ENCODE measurements around the gene AOC3. TPM values are rescaled to one million over a fixed set of nuclear protein-coding genes. Genes with fewer than 3 reads are reported as not detected.
A peak's percentile ranks its signal among the peaks of the same experiment; 100 is the strongest.

The AOC3 gene
- total and polyA plus RNA-seq, 2 of the 13 experiments (the other 11 are each of a cell fraction or from before 2014, with no cell fraction given), result 8.7 to 51.7 TPM

DNA sequence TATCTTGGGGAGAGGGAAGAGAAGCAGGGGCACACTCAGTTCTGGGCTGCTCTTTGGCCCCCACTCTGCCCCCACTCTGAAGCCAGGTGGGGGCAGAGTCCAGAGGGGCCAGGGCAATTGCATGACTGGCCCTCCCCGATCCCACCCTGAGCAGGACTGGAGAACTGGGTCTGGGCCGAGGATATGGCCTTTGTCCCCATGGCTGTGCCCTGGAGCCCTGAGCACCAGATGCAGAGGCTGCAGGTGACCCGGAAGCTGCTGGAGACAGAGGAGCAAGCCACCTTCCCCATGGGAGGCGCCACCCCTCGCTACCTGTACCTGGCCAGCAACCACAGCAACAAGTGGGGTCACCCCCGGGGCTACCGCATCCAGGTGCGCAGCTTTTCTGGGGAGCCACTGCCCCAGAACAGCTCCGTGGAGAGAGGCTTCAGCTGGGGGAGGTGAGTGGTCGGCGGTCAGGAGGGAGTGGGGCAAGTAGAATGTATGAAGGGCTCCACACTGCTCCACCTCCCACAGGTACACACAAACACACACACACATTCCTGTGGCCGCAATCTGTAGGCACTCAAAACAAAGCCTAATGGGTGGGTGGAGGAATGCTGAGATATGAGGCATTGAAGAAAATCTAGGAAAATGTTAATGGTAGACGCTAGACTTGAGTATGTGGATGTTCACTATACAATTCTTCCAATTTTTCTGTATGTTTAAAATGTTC, 21.4 kb downstream of the AOC3 start (continued):
- TF ChIP-seq, protein P1, sequence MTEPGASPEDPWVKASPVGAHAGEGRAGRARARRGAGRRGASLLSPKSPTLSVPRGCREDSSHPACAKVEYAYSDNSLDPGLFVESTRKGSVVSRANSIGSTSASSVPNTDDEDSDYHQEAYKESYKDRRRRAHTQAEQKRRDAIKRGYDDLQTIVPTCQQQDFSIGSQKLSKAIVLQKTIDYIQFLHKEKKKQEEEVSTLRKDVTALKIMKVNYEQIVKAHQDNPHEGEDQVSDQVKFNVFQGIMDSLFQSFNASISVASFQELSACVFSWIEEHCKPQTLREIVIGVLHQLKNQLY (CRISPR knock-in tag; IDR thresholded peaks at IDR 0.05), result no peak
- TF ChIP-seq, protein P2, sequence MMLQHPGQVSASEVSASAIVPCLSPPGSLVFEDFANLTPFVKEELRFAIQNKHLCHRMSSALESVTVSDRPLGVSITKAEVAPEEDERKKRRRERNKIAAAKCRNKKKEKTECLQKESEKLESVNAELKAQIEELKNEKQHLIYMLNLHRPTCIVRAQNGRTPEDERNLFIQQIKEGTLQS (CRISPR knock-in tag; IDR thresholded peaks at IDR 0.05), result no peak
- TF ChIP-seq, protein P3, sequence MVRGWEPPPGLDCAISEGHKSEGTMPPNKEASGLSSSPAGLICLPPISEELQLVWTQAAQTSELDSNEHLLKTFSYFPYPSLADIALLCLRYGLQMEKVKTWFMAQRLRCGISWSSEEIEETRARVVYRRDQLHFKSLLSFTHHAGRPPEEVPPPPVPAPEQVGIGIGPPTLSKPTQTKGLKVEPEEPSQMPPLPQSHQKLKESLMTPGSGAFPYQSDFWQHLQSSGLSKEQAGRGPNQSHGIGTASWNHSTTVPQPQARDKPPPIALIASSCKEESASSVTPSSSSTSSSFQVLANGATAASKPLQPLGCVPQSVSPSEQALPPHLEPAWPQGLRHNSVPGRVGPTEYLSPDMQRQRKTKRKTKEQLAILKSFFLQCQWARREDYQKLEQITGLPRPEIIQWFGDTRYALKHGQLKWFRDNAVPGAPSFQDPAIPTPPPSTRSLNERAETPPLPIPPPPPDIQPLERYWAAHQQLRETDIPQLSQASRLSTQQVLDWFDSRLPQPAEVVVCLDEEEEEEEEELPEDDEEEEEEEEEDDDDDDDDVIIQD (CRISPR knock-in tag; IDR thresholded peaks at IDR 0.05; ENCODE audit: low read depth), result no peak
- TF ChIP-seq, protein P4, sequence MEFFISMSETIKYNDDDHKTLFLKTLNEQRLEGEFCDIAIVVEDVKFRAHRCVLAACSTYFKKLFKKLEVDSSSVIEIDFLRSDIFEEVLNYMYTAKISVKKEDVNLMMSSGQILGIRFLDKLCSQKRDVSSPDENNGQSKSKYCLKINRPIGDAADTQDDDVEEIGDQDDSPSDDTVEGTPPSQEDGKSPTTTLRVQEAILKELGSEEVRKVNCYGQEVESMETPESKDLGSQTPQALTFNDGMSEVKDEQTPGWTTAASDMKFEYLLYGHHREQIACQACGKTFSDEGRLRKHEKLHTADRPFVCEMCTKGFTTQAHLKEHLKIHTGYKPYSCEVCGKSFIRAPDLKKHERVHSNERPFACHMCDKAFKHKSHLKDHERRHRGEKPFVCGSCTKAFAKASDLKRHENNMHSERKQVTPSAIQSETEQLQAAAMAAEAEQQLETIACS (CRISPR knock-in tag; IDR thresholded peaks at IDR 0.05), result no peak
- TF ChIP-seq U2AF2 (IDR thresholded peaks at IDR 0.05; ENCODE audit: low read depth, low read length) (no peak), ZNF772 (CRISPR knock-in tag; IDR thresholded peaks at IDR 0.05) (0 out of 2 replicates have a peak, but pooled peaks have one; percentile 27), ZNF318 (CRISPR knock-in tag; IDR thresholded peaks at IDR 0.05) (no peak), ZNF337 (CRISPR knock-in tag; IDR thresholded peaks at IDR 0.05; ENCODE audit: borderline replicate concordance, low read depth) (no peak), WIZ (CRISPR knock-in tag; IDR thresholded peaks at IDR 0.05) (no peak), NKX3-1 (CRISPR knock-in tag; IDR thresholded peaks at IDR 0.05) (no peak), ZNF776 (CRISPR knock-in tag; IDR thresholded peaks at IDR 0.05) (no peak), ONECUT2 (CRISPR knock-in tag; IDR thresholded peaks at IDR 0.05) (no peak)
- TF ChIP-seq, protein P5, sequence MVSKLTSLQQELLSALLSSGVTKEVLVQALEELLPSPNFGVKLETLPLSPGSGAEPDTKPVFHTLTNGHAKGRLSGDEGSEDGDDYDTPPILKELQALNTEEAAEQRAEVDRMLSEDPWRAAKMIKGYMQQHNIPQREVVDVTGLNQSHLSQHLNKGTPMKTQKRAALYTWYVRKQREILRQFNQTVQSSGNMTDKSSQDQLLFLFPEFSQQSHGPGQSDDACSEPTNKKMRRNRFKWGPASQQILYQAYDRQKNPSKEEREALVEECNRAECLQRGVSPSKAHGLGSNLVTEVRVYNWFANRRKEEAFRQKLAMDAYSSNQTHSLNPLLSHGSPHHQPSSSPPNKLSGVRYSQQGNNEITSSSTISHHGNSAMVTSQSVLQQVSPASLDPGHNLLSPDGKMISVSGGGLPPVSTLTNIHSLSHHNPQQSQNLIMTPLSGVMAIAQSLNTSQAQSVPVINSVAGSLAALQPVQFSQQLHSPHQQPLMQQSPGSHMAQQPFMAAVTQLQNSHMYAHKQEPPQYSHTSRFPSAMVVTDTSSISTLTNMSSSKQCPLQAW (CRISPR knock-in tag; IDR thresholded peaks at IDR 0.05), result no peak

All from HepG2 (cell line).